Caki2 (cell line): Measurements from ENCODE around the gene SUMF1. TPM values are rescaled to one million over a fixed set of nuclear protein-coding genes. Genes with fewer than 3 reads are reported as not detected.
"Not testable (repeated sequence)": the region's sequence is repeated elsewhere in the genome, so short reads cannot be mapped to it uniquely, and the experiment has no call there.

Experiments used
- DNase-seq: peaks from one replicate; pipeline ENCODE4 v3.0.0-alpha.2; 2015; ENCODE audit warnings: low read depth
- in situ Hi-C: cut with HindIII; loops from 2 replicates; pipeline ENCODE4 v1.10.0; 2016; ENCODE audit warnings: low sequenced_read_pairs, low pct_unique_long_range_greater_than_20kb, mixed read lengths
- total RNA-seq: library from RNA; depleted of rRNA; stranded (reverse); fragments of >200 nt; shearing (Covaris generic); gene quantifications from 2 replicates; pipeline ENCODE4 v1.2.3, GENCODE V29; 2014; ENCODE audit warnings: low replicate concordance; rRNA removed

Gene SUMF1
- total RNA-seq, 1 experiment from 2014 or later: 32.3 TPM

DNA sequence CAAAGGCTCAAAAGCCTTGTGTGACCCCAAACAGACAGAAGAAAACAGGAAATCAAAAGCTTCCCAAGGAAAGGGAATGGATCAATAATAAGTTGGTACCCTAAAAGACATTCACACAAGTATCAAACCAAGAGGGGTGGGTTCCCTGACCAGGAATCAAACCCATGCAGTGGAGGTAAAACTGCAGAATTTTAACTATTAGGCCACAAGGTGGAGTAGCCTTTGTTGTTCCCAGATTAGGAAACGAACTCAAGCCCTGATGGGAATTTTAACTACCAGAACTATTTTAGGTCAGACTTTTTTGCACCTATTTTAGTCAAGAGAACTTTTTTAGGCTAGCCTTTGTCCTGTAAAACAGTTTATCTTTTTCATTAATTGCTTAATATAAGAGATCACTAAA, 132.5 kb downstream of the SUMF1 start:
- in situ Hi-C loops: no loop called here

DNA sequence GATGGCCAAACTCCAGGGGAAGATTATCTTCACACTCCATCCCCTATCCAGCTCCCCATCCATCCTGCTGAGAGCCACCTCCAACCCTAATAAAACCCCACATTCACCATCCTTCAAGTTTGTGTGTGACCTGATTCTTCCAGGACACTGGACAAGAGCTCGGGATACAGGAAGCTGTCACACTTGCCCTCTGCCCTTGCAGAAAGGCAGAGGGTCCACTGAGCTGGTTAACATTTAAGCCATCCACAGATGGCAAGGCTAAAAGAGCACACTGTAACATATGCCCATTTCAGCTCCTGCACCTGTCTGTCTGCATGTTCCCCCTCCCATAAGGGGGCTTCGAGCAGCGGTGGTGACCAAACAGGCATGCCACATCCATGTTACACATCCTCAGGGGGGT, 134.1 kb downstream of the SUMF1 start:
- no peak for DNase-seq
- in situ Hi-C loops: no loop called here

More for the DNA sequence above, 132.5 kb downstream of the SUMF1 start:
- no peak for DNase-seq

DNA sequence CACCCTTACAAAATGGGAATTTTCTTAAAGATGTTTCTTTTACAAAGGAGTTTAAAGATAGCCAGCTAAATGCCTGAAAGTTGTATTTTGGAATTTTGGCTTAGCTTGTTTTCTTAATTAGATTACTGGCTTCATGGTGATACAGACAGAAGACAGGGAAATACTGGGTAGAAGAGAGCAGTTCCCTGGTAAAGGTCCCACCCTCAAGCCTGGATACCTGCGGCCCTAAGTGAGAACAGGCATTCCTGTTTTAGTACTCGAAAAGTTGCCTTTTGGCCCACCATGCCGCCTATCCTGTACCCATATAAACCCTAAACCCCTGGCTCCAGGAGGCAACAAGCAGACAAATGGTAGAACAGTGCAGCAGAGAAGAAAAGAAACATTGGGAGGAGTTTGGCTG, 134.5 kb downstream of the SUMF1 start:
- in situ Hi-C loops: no loop called here
- no peak for DNase-seq

DNA sequence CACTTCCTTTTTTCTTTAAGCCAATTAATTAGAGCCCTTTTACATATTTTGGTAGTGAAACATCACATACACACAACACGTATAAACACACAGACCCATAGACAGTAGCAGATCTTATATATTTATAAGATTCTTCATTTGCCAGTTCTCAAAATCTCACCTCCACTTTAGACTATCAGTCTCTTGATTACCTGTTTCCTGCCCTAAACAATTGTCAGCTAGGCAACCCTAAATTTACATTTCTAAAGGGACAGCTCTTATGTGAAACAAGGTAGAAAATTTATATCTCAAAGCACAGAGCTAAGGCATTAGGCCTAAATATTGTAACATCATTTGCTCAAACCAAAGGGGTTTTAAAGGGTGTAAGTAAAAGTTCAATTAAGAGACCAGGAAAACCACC, 135.0 kb downstream of the SUMF1 start:
- no peak for DNase-seq
- in situ Hi-C loops: no loop called here

DNA sequence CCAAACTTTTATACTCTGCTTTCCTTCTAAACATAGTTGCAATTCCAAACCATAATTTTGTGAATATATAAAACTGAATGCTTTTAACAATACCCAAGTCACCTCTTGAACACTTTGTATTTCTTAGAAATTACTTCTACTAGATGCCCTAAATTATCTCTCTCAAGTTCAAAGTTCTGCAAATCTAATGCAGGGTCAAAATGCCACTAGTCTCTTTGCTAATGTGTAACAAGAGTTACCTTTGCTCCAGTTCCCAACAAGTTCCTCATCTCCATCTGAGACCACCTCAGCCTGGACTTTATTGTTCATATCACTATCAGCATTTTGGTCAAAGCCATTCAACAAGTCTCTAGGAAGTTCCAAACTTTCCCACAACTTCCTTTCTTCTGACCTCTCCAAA, 137.3 kb downstream of the SUMF1 start:
- DNase-seq, in situ Hi-C loops: not testable (repeated sequence)

DNA sequence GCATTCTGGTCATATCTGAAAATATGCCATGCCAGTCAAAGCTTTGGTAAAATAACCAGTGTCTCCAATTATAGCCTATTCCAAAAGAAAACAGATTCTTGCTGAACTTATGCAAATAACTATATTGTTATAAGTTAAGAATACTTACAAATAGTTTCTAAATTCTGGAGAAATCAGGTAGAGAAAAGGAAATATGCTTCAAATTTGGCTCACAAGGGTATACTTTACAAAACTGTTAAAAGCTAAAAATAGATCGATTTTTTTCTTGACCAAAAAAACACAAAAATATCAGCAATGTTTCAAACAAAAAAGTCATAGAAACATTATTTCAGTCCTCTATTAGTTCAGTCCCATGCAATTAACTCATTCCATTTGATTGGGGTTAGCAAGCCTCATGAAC, 140.2 kb downstream of the SUMF1 start:
- DNase-seq: no peak
- in situ Hi-C loops: no loop called here

DNA sequence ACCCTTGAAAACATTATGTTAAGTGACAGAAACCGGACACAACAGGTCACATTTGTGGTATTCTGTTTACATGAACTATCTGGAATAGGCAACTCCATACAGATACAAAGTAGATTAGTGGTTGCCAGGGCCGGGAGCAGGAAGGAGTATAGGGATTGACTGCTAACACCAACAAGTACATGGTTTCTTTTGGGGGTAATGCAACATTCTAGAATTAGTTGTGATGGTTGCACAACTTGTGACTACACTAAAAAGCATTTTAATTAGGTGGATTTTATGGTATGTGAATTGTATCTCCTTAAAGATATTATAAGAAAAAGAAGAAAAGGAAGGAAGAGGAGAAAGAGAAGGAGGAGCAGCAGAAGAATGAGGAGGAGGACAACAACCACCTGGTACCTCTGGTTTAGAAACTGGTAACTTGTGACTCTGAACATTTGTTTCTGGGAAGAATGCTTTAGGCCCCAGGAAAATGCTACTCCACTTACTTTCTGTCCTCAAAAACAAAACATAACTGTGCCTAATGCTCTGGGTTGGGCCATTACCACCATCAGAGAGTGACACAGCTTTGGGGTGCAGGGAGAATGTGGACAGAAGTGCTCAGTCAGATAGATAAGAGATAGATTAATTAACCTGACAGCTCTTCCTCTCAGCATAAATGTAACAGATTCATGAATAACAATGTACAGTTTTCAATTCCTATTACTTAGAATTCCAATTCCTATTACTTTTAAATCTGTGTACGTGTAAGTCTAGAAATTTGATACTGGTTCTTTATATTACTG, 143.6 kb downstream of the SUMF1 start:
- in situ Hi-C loops: no loop called here
- DNase-seq: no peak

DNA sequence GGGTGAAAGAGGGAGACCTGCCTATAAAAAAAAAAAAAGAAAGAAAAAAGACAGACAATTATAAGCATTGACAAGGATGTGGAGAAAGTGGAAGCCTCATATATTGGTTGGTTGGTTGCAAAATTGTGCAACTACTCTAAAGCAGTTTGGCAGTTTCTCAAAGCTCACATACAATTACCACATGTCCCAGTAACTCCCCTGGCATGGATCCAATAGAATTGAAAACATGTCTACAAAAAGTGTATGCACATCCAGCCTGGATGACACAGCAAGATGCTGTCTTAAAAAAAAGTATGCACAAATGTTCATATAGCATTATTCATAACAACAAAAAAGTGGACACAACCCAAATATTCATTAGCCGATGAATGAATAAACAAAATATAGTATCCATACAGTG, 144.4 kb downstream of the SUMF1 start:
- in situ Hi-C loops: no loop called here

DNA sequence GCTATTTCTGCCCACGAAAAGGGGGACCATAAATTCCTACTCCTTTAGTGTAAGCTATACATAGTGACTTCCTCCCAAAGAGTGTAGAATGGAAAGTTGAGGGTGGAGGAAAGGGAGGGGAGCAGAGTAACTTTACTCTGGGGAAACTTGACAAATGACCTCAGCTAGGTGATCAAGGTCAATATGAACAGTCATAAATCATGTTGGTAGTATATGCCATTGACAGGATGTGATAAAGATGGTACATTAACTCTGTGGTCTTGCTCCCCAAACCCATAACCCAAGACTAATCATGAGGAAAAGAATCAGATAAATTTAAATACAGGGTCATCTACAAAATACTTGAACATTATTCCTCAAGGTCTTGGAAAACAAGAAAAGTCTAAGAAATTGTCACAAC, 145.3 kb downstream of the SUMF1 start:
- no peak for DNase-seq

More for the DNA sequence above, 144.4 kb downstream of the SUMF1 start:
- DNase-seq: no peak

DNA sequence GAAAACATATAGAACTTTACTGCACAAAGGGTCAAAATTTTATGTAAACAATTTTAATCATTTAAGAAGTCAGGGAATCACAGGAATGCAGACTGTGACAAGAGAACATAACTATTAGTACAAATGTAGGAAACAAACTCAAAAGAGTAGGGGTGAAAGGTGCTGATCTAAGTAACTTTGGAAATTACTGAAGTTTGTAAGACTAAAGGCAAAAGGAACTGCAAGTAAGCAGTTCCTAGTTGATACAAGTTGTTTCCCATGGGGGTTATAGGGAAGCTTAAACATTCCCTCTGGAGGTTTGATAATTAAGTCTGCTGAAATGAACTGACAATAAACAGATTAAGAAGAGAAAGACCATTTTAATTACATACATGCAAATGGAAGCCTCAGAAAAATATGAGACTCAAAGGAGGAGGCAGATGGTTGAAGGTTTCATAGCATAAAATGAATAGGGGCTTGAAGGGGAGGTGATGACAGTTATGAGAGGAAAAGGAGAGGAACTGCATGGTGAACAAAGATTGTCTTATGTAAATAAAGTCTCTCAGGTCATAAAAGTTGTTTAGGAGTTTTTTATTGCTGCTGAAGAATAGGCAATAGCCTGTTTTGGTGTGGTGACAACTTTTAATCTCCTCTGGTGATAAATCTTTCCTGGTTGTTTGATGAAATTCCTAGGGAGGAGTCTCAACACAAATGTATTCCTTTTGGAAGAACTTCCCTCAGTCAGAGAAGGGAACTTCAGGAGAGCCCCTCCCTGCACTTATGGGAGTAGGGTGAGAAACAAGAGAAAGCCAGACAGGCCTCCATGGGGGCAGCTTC, 146.8 kb downstream of the SUMF1 start:
- DNase-seq: no peak
- in situ Hi-C loops: no loop called here

More for the DNA sequence above, 145.3 kb downstream of the SUMF1 start:
- in situ Hi-C loops: no loop called here

DNA sequence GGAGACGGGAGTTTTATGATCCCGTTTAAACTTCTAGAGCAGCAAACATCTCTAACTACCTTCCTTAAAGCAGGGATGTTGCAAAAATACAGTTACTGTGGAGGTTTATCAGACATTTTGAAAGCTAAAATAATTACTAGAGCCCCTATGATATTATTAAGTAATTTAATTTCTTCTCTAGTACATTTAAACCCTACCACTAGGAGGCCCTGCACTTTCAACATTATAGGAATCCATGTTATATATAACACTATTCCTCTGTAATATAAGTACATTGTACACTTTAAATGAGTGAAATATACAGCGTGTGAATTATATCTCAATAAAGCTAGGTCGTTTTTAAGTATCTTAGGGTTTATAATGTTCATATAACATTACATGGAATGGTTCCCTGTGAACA, 152.4 kb downstream of the SUMF1 start:
- DNase-seq: no peak

DNA sequence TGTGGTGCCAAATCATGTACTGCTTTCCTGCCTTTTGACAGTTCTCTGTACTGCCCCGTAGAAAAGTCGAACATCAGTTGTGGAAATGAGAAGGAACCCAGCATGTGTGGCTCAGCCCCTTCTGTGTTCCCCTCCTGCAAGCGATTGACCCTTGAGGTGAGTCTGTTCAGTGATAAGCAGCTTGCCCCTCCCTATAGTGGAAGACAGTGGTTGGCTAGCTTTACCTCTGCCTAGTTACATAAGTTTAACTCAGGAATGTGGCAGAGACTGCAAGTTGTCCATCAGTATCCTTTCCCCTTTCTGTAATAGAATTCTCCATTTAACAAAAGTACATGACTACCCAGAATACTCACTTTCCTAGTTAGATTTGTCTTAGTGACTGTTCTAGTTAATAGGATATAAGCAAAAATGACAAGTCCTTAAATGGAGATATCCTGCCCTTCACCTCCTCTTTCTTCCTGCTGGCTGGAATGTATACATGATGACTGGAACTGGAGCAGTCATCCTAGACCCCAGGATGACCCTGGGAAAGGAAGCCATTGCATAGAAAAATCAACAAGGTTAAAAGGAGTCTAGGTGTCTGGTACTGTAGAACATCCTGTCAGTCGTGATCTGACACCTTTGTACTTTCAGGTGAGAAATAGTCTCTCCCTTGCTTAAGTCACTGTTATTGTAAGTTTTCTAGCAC, 153.3 kb downstream of the SUMF1 start:
- in situ Hi-C loops: no loop called here
- no peak for DNase-seq

More for the DNA sequence above, 152.4 kb downstream of the SUMF1 start:
- in situ Hi-C loops: no loop called here

DNA sequence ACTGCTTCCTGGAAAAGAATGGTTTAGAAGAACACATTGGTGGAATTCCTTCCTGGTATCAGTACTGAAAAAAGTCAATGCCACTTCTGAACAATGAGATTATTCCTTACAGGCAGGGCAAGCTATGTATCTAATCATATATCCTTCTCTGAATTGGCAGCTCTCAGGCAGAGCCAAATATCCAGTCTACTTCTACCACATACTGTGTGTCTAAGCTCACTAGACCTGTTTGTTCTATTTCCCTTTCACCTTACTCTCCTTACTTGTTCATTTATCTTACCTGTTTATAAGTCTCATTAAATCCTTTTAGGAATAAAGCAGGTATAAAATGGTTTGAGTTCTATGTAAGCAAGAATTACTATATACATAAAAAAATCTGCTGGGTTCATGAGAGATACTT, 155.6 kb downstream of the SUMF1 start:
- no peak for DNase-seq
- in situ Hi-C loops: no loop called here

Other genes with a start within 250 kb of the SUMF1 start
- 7.8 and 10.5 TPM in 2 replicates for gene SETMAR, start 163.9 kb downstream of the SUMF1 start, total RNA-seq
- 11.6 and 13.8 TPM in 2 replicates for gene ITPR1, start 26.1 kb upstream of the SUMF1 start, total RNA-seq